Activated T-cell treated with anti-CD3 and anti-CD28 coated beads for 24 hours (primary cell): ENCODE measurements around the gene COL4A6.
"Not testable (repeated sequence)": the region's sequence is repeated elsewhere in the genome, so short reads cannot be mapped to it uniquely, and the experiment has no call there.

Experiments used
- DNase-seq: peaks from one replicate; pipeline ENCODE4 v3.0.0-alpha.2; 2020; ENCODE audit warnings: low read depth

COL4A6 gene

GRCh38 chrX:108438110-108438623 is at the start of gene COL4A6:
Gene COL4A6 (minus strand): TSS chrX:108438422. CDS start chrX:108438196, 226 bp downstream.
- DNase-seq = no peak

- DNase-seq = no peak
Measured at GRCh38 chrX:108485960-108486359, 47.7 kb upstream of the COL4A6 start.

- no peak for DNase-seq
Measured at GRCh38 chrX:108484251-108484650, 46.0 kb upstream of the COL4A6 start.

GRCh38 chrX:108481528-108481927 is 43.3 kb upstream of the COL4A6 start:
- not testable (repeated sequence) for DNase-seq

- no peak for DNase-seq
Measured at GRCh38 chrX:108473979-108474378, 35.8 kb upstream of the COL4A6 start.

- no peak for DNase-seq
Measured at GRCh38 chrX:108468486-108468885, 30.3 kb upstream of the COL4A6 start.

GRCh38 chrX:108464604-108465003 is 26.4 kb upstream of the COL4A6 start:
- DNase-seq = no peak

GRCh38 chrX:108456971-108457477 is 18.8 kb upstream of the COL4A6 start:
- no peak for DNase-seq

- no peak for DNase-seq
Measured at GRCh38 chrX:108453841-108454240, 15.6 kb upstream of the COL4A6 start.

GRCh38 chrX:108447303-108447702 is 9.1 kb upstream of the COL4A6 start:
- no peak for DNase-seq

GRCh38 chrX:108442901-108443464 is 4.8 kb upstream of the COL4A6 start:
- DNase-seq = no peak

- no peak for DNase-seq
Measured at GRCh38 chrX:108439961-108440696, 1.9 kb upstream of the COL4A6 start.

GRCh38 chrX:108439426-108439942 is 1.3 kb upstream of the COL4A6 start, which contains the start of gene COL4A5:
Gene COL4A5 (plus strand): TSS chrX:108439838. CDS start chrX:108440126, 288 bp downstream.
- DNase-seq = peak; percentile 0

GRCh38 chrX:108437349-108438109 is 693 bp downstream of the COL4A6 start:
- no peak for DNase-seq

- DNase-seq = no peak
Measured at GRCh38 chrX:108435261-108435660, 3.0 kb downstream of the COL4A6 start.

- DNase-seq = no peak
Measured at GRCh38 chrX:108426262-108426661, 12.0 kb downstream of the COL4A6 start.

GRCh38 chrX:108420481-108420880 is 17.7 kb downstream of the COL4A6 start:
- no peak for DNase-seq

- no peak for DNase-seq
Measured at GRCh38 chrX:108419401-108419800, 18.8 kb downstream of the COL4A6 start.

- no peak for DNase-seq
Measured at GRCh38 chrX:108417257-108417656, 21.0 kb downstream of the COL4A6 start.

GRCh38 chrX:108415891-108416290 is 22.3 kb downstream of the COL4A6 start:
- DNase-seq = no peak

- no peak for DNase-seq
Measured at GRCh38 chrX:108415146-108415545, 23.1 kb downstream of the COL4A6 start.

GRCh38 chrX:108412783-108413182 is 25.4 kb downstream of the COL4A6 start:
- DNase-seq = no peak
